Mammary epithelial cell (primary cell): ENCODE measurements around the gene USP32.

Experiments
- CTCF ChIP-seq, 2 donors: IDR thresholded peaks in 1 of 2; conservative IDR thresholded peaks in 1 of 2; 2 replicates each; pipeline ENCODE4 v1.5.1; 2011 to 2012; ENCODE audit warnings: inconsistent platforms in 2 of 2, low read length in 2 of 2, mild to moderate bottlenecking in 2 of 2, control low read depth in 1 of 2, low read depth in 1 of 2; ENCODE audit not compliant: insufficient read depth in 1 of 2; ENCODE audit errors: extremely low read depth in 1 of 2
- EZH2 ChIP-seq: IDR thresholded peaks from 2 replicates; pipeline ENCODE4 v1.6.1; 2012; ENCODE audit warnings: low read length, inconsistent platforms, borderline replicate concordance

DNA sequence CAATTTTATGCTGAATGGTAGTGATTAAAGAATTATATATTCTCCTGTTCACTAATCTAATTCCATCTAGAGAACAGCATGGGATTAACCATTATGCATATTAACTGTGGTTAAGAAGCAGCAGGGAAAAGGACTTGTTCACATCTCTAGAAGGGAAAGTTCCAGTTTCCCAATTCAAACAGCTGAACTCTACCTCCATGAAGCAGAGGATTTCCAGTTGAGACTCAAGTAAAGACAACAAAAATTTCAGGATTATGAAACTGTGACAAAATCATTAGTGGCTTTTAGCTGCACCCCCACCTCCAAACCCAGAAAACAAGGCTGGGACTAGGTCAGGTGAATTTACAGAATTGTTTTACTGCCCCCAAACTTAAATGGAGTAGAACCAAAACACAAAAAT is 73.6 kb downstream of the USP32 start:
- TF ChIP-seq CTCF (conservative IDR thresholded peaks at IDR 0.05 in 1 of 2, IDR thresholded peaks at IDR 0.05 in 1 of 2; ENCODE audit: extremely low read depth in 1 of 2, insufficient read depth in 1 of 2, low read depth in 1 of 2, low read length in 2 of 2) (no peak), EZH2 (no peak)
